IMR-90 (cell line): ENCODE data around the gene FOXP1.

Experiments used
- CHD1 ChIP-seq: IDR thresholded peaks from 2 replicates; pipeline ENCODE4 v1.6.1; 2012; ENCODE audit warnings: low read depth, low read length, improper control_type of control experiment
- CTCF ChIP-seq: conservative IDR thresholded peaks from 2 replicates; pipeline ENCODE4 v1.5.1; 2012; ENCODE audit warnings: mild to moderate bottlenecking, low read depth, low read length, improper control_type of control experiment
- RAD21 ChIP-seq: IDR thresholded peaks from 2 replicates; pipeline ENCODE4 v1.6.1; 2012; ENCODE audit warnings: low read length, improper control_type of control experiment
- TF ChIP-seq, protein P1 (sequence below): fragments of 150-350 bp; IDR thresholded peaks from 2 replicates; pipeline ENCODE4 v1.6.1; 2017; ENCODE audit warnings: mild to moderate bottlenecking, antibody characterized with exemption, low read length, low read depth

DNA sequence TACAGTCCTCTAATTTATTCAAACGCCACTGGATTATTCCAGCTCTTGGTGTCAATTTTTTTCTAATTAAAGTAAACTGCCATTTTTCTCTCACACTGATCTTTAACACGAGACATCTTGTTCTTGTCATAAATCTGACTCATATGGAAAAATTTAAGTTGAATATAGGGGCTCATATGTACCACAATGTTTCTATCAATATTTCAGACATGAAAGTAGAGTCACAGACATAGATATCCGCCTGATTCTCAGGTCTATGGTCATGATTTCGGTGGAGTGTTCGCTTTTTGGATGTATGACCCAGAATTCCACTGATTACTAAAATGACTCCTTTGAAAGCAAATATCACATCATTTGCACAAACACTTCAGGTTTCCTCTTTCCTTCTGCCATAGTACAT, 552.8 kb downstream of the FOXP1 start:
- TF ChIP-seq RAD21: no peak
- no peak for TF ChIP-seq CTCF
- TF ChIP-seq, protein P1, sequence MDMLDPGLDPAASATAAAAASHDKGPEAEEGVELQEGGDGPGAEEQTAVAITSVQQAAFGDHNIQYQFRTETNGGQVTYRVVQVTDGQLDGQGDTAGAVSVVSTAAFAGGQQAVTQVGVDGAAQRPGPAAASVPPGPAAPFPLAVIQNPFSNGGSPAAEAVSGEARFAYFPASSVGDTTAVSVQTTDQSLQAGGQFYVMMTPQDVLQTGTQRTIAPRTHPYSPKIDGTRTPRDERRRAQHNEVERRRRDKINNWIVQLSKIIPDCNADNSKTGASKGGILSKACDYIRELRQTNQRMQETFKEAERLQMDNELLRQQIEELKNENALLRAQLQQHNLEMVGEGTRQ: no peak
- no peak for TF ChIP-seq CHD1
